HG03045 (cell line): ENCODE measurements around the gene NRP2.

Experiments
- ATAC-seq: cut with Tn5 transposase; IDR thresholded peaks from one replicate; pipeline ENCODE4 v1.9.1; 2021; ENCODE audit warnings: mild to moderate bottlenecking, moderate library complexity; ENCODE audit not compliant: unreplicated experiment

Gene NRP2

GRCh38 chr2:205686783-205687640 is 4.7 kb downstream of the NRP2 start:
- ATAC-seq, result no peak

GRCh38 chr2:205687641-205687956 is 5.3 kb downstream of the NRP2 start:
- ATAC-seq, result no peak

GRCh38 chr2:205688417-205689200 is 6.3 kb downstream of the NRP2 start:
- no peak for ATAC-seq

GRCh38 chr2:205689820-205690219 is 7.5 kb downstream of the NRP2 start:
- ATAC-seq, result no peak

GRCh38 chr2:205692104-205692503 is 9.8 kb downstream of the NRP2 start:
- no peak for ATAC-seq

- ATAC-seq, result no peak
Measured at GRCh38 chr2:205694256-205694655, 12.0 kb downstream of the NRP2 start.

- ATAC-seq, result no peak
Measured at GRCh38 chr2:205695460-205695991, 13.2 kb downstream of the NRP2 start.

- ATAC-seq, result no peak
Measured at GRCh38 chr2:205696331-205696926, 14.1 kb downstream of the NRP2 start.

GRCh38 chr2:205696927-205697441 is 14.7 kb downstream of the NRP2 start:
- ATAC-seq, result no peak

GRCh38 chr2:205698286-205699268 is 16.3 kb downstream of the NRP2 start:
- no peak for ATAC-seq

- no peak for ATAC-seq
Measured at GRCh38 chr2:205699515-205700289, 17.4 kb downstream of the NRP2 start.

GRCh38 chr2:205700331-205701132 is 18.2 kb downstream of the NRP2 start:
- peak; percentile 80 for ATAC-seq

GRCh38 chr2:205701509-205701908 is 19.2 kb downstream of the NRP2 start:
- no peak for ATAC-seq

GRCh38 chr2:205702576-205702975 is 20.3 kb downstream of the NRP2 start:
- no peak for ATAC-seq

GRCh38 chr2:205703471-205704126 is 21.3 kb downstream of the NRP2 start:
- ATAC-seq, result no peak

GRCh38 chr2:205704127-205704741 is 21.9 kb downstream of the NRP2 start:
- ATAC-seq, result no peak

GRCh38 chr2:205705511-205706349 is 23.4 kb downstream of the NRP2 start:
- ATAC-seq, result no peak
